Measurements from ENCODE around the gene PDS5B. TPM values are rescaled to one million over a fixed set of nuclear protein-coding genes. Genes with fewer than 3 reads are reported as not detected.

The PDS5B gene
- total RNA-seq, 1 donor from 2014 or later = 49.4 TPM

DNA sequence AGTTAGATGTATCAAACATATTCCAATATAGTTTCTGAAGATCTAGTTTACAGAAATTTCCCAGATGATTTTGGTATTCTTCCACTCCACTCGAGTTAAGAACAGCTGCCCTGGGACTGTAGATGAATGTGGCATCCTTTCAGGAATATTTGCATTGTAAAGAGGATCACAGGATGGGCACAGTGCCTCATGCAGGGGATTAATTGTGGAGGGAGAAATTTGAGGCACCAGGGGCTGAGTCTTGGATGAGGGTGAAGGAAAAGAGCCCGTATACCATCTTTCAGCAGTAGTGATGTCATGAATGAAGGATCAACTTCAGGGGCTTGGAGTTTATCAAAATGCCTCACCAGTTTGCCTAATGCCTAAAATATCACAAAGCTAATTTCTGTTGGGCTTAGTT is 4.0 kb upstream of the PDS5B start:
- DNase-seq (ENCODE audit: extremely low spot score in 2 of 2) = no peak
- Histone ChIP-seq H3K36me3 (no peaks in the 10 kb centered on the region), H3K4me3 (no peak overlapping the region), H3K27me3 (no peaks in the 10 kb centered on the region), H3K4me1 (peaks cover 6% of the 10 kb centered on the region), H3K27ac (no peak overlapping the region), H3K9me3 (no peaks in the 10 kb centered on the region)
- TF ChIP-seq, protein P1, sequence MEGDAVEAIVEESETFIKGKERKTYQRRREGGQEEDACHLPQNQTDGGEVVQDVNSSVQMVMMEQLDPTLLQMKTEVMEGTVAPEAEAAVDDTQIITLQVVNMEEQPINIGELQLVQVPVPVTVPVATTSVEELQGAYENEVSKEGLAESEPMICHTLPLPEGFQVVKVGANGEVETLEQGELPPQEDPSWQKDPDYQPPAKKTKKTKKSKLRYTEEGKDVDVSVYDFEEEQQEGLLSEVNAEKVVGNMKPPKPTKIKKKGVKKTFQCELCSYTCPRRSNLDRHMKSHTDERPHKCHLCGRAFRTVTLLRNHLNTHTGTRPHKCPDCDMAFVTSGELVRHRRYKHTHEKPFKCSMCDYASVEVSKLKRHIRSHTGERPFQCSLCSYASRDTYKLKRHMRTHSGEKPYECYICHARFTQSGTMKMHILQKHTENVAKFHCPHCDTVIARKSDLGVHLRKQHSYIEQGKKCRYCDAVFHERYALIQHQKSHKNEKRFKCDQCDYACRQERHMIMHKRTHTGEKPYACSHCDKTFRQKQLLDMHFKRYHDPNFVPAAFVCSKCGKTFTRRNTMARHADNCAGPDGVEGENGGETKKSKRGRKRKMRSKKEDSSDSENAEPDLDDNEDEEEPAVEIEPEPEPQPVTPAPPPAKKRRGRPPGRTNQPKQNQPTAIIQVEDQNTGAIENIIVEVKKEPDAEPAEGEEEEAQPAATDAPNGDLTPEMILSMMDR (IDR thresholded peaks at IDR 0.05) = no peak
- TF ChIP-seq POLR2A (IDR thresholded peaks at IDR 0.05) (no peak), POLR2AphosphoS5 (IDR thresholded peaks at IDR 0.05; ENCODE audit: insufficient read depth in 1 of 2, low read depth in 1 of 2) (no peak)
- intact Hi-C loops (cut with DNase I) = loop anchor here (10.0 kb wide), 1 partner anchor 53 kb away; no protein-coding TSS in a partner anchor

DNA sequence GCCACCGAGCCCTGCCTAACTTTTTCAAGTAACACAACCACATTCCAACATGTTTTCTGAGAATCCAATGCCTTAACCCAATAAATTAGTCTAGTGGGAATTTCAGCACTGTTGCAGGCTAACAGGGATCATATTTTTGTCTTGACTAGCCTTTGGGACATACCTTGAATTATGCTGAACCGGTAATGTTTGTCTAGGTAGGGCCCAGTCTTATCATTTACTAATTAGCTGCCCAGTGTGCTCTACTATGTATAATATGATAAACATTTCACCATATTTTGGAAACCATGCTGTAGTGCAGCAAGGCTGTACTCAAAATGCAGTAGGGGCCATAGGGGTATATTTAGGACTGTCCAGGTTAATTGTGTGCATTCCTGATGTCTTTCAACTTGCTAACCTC is 3.3 kb upstream of the PDS5B start:
- Histone ChIP-seq H3K36me3 (no peaks in the 10 kb centered on the region), H3K27ac (no peak overlapping the region), H3K4me3 (no peak overlapping the region), H3K4me1 (peaks cover 6% of the 10 kb centered on the region), H3K27me3 (no peaks in the 10 kb centered on the region), H3K9me3 (no peaks in the 10 kb centered on the region)
- no peak for DNase-seq (ENCODE audit: extremely low spot score in 2 of 2)
- intact Hi-C loops (cut with DNase I) = loop anchor here (10.0 kb wide), 1 partner anchor 52 kb away; no protein-coding TSS in a partner anchor
- no peak for TF ChIP-seq POLR2AphosphoS5 (IDR thresholded peaks at IDR 0.05; ENCODE audit: insufficient read depth in 1 of 2, low read depth in 1 of 2)
- TF ChIP-seq, protein P1 (IDR thresholded peaks at IDR 0.05) = no peak
- no peak for TF ChIP-seq POLR2A (IDR thresholded peaks at IDR 0.05)

DNA sequence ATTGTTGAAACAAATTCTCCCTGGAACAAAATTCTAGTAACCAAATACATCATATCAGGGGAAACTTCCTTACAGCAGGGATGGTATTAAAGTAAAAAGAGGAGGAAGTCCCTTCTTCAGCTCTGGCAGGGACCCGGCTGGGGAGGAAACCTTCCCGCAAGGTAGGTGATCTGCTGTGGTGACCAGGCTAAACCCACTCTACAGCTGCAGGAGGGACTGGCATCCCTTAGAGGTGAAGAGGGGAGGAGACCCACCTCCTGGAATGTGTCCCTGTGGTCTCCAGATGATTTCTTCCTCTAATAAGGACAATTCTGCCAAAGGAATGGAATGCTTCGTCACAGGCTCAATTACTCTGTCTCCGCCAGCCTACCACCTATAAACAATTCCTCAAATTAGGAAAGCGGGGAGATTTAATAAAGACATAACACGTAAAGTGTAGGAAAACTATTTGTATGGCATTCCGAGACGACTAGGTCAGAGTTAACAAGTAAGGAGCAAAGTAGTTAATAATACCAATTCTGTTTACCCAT is 637 bp upstream of the PDS5B start:
- peak in 1 of 2 donors; percentile 88 for DNase-seq (ENCODE audit: extremely low spot score in 2 of 2)
- TF ChIP-seq, protein P1 (IDR thresholded peaks at IDR 0.05) = no peak
- TF ChIP-seq POLR2AphosphoS5 (IDR thresholded peaks at IDR 0.05; ENCODE audit: insufficient read depth in 1 of 2, low read depth in 1 of 2) (no peak), POLR2A (IDR thresholded peaks at IDR 0.05) (no peak)
- no peaks in the 10 kb centered on the region for H3K27me3 ChIP-seq
- peak overlapping the region; percentile 99 for H3K27ac ChIP-seq
- H3K36me3 ChIP-seq = no peaks in the 10 kb centered on the region
- H3K4me3 ChIP-seq = peak overlapping the region; percentile 88 to 91
- intact Hi-C loops (cut with DNase I) = loop anchor here (5.0 to 10.0 kb wide), 2 partner anchors 49 to 1137 kb away; no protein-coding TSS in a partner anchor
- peaks cover 25% of the 10 kb centered on the region for H3K4me1 ChIP-seq
- no peaks in the 10 kb centered on the region for H3K9me3 ChIP-seq

DNA sequence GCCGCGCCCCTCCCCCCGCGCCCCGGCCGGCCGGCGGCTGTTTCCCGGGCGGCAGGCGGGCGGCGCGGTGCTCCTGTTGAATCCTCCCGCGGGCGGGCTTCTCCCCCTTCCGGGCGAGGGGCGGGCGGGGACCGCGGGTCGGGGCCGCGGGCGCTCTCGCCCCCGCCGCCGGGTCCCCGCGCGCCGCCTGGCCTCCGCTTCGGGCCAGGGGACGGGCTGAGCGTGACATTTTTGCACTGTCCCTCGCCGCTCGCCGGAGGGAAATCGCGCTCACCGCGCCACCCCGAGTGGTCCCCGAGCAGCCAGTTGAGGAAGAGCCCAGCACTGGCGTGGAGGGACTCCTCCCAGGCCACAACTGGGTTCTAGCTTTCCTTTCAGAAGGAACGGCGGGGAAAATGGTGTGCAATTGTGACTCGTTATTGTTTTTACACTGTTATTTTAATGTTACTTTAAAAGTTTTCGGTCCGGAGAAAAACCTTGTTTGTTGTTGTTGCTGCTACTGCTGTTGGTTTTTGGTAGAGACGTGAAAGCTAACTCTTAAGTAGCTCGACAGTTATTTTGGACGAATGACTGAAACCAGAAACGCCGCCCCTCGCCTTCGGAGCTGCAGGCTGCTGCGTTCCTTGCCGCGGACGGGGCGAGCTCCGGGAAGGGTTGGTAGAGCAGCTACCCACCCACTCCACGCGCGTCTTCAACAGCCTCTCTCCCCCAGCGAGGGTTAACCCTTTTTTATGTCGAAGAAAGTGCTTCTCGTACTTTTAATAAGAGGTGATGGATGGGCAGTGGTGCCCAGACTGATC is 959 bp downstream of the PDS5B start:
- H3K27me3 ChIP-seq = no peaks in the 10 kb centered on the region
- peaks cover 39% of the 10 kb centered on the region for H3K4me1 ChIP-seq
- H3K27ac ChIP-seq = peak overlapping the region; percentile 99
- peak in 1 of 2 donors; percentile 64 for TF ChIP-seq POLR2AphosphoS5 (IDR thresholded peaks at IDR 0.05; ENCODE audit: insufficient read depth in 1 of 2, low read depth in 1 of 2)
- no peak for TF ChIP-seq POLR2A (IDR thresholded peaks at IDR 0.05)
- H3K9me3 ChIP-seq = no peaks in the 10 kb centered on the region
- intact Hi-C loops (cut with DNase I) = loop anchor here (5.0 to 10.0 kb wide), 2 partner anchors 48 to 1135 kb away; no protein-coding TSS in a partner anchor
- peak overlapping the region; percentile 88 to 91 for H3K4me3 ChIP-seq
- no peak for DNase-seq (ENCODE audit: extremely low spot score in 2 of 2)
- no peaks in the 10 kb centered on the region for H3K36me3 ChIP-seq

DNA sequence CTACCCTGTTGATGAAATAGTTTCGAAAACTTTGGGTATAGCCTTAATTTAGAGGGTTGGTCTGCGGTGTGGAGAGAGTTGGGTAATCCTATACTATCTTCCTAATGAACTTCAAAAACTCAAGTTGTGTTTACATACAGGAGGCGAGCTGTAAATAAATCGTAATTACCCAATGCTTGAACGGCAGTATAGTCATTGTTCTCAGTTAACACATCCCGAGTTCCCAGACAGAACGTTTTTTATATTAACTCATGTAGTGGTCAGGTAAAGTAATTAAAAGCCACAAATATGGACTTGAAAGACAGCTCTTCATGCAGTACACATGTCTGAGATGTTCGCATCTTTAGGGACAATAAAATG is 1.5 kb downstream of the PDS5B start:
- Histone ChIP-seq H3K4me3 (peak overlapping the region; percentile 88 to 91), H3K36me3 (no peaks in the 10 kb centered on the region), H3K27me3 (no peaks in the 10 kb centered on the region), H3K27ac (peak overlapping the region; percentile 99), H3K4me1 (peaks cover 44% of the 10 kb centered on the region), H3K9me3 (no peaks in the 10 kb centered on the region)
- TF ChIP-seq POLR2AphosphoS5 (IDR thresholded peaks at IDR 0.05; ENCODE audit: insufficient read depth in 1 of 2, low read depth in 1 of 2) (no peak), POLR2A (IDR thresholded peaks at IDR 0.05) (no peak)
- TF ChIP-seq, protein P1 (IDR thresholded peaks at IDR 0.05) = no peak
- intact Hi-C loops (cut with DNase I) = loop anchor here (5.0 to 10.0 kb wide), 2 partner anchors 47 to 1135 kb away; no protein-coding TSS in a partner anchor
- DNase-seq (ENCODE audit: extremely low spot score in 2 of 2) = no peak
